ENCODE results near the gene BMPR1A. TPM values are rescaled to one million over a fixed set of nuclear protein-coding genes. Genes with fewer than 3 reads are reported as not detected.

BMPR1A gene
- total and polyA plus RNA-seq, 9 of the 15 experiments (the other 6 are each of a cell fraction or from before 2014, with no cell fraction given) = 1.6 to 17.5 (median 9.1) TPM

DNA sequence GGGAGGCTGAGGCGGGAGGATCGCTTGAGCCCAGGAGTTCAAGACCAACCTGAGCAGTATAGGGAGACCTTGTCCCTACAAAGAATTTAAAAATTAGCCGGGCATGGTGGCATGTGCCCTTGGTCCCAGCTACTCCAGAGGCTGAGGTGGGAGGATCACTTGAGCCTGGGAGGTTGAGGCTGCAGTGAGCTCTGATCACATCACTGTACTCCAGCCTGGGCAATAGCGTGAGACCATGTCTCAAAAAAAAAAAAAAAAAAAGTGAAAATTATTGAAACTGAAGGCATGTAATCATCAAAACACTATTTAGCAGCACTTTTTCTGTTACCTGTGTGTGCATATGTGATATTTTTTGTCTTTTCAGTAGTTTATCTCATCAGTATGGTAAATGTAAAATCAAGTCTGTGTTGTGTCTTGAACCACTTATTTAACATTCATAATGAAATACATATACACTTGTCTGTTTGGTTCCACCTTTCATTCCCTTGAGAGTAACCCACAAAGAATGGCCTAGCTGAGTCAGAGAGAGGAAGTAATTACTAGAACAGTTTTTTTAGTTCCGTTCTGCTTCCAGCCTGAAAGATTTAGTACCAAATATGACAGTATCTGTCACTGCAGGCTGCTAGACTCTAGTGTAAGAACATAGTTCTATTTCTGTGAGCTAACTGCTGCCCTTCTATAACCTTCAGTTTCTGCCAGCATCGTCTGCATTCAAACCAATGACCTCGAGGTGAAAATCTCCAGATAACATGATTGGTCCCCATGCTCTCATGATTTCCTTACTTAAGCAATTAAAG is 132.4 kb downstream of the BMPR1A start (continued):
- TF ChIP-seq, protein P1, sequence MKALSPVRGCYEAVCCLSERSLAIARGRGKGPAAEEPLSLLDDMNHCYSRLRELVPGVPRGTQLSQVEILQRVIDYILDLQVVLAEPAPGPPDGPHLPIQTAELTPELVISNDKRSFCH (CRISPR knock-in tag; IDR thresholded peaks at IDR 0.05) = no peak
- TF ChIP-seq, protein P1 (tag; IDR thresholded peaks at IDR 0.05) = no peak
- TF ChIP-seq THRAP3 (IDR thresholded peaks at IDR 0.05; ENCODE audit: borderline replicate concordance) (no peak), SMARCA5 (IDR thresholded peaks at IDR 0.05) (no peak), ZNF707 (CRISPR knock-in tag; conservative IDR thresholded peaks at IDR 0.05) (no peak), POLR3G (IDR thresholded peaks at IDR 0.05; ENCODE audit: extremely low read depth, insufficient read length, insufficient replicate concordance) (no peak), ZBTB7A (IDR thresholded peaks at IDR 0.05; ENCODE audit: borderline replicate concordance, control insufficient read depth, low read depth, low read length) (no peak), ARID1B (IDR thresholded peaks at IDR 0.05) (peak; percentile 92), FOXK1 (CRISPR knock-in tag; IDR thresholded peaks at IDR 0.05; ENCODE audit: borderline replicate concordance) (no peak), SP1 (CRISPR knock-in tag; IDR thresholded peaks at IDR 0.05) (no peak), ZNF41 (CRISPR knock-in tag; conservative IDR thresholded peaks at IDR 0.05) (no peak), ZNF146 (CRISPR knock-in tag; IDR thresholded peaks at IDR 0.05; ENCODE audit: unreplicated experiment) (no peak), DIDO1 (tag; IDR thresholded peaks at IDR 0.05; ENCODE audit: low read depth) (no peak), SMARCE1 (IDR thresholded peaks at IDR 0.05) (peak; percentile 91), TRIM24 (IDR thresholded peaks at IDR 0.05) (peak; percentile 30 to 64; a peak in 2 of 4 replicates), SRF (CRISPR knock-in tag; IDR thresholded peaks at IDR 0.05) (peak in 1 of 2 experiments; percentile 57; a peak in 1 of 4 replicates), STAT5A (IDR thresholded peaks at IDR 0.05; ENCODE audit: borderline replicate concordance, low read length) (peak; percentile 62), STAG1 (CRISPR knock-in tag; IDR thresholded peaks at IDR 0.05; ENCODE audit: borderline replicate concordance) (no peak), ELF2 (CRISPR knock-in tag; IDR thresholded peaks at IDR 0.05) (no peak), KAT2B (IDR thresholded peaks at IDR 0.05; ENCODE audit: low read depth, low read length) (no peak), CEBPB (tag; IDR thresholded peaks at IDR 0.05) (no peak), MIER1 (IDR thresholded peaks at IDR 0.05; ENCODE audit: low read depth) (no peak), POU5F1 (IDR thresholded peaks at IDR 0.05; ENCODE audit: borderline replicate concordance, low read depth, low read length, partially characterized antibody) (no peak), NELFE (IDR thresholded peaks at IDR 0.05; ENCODE audit: insufficient read depth, insufficient read length) (no peak)
- TF ChIP-seq, protein P2, sequence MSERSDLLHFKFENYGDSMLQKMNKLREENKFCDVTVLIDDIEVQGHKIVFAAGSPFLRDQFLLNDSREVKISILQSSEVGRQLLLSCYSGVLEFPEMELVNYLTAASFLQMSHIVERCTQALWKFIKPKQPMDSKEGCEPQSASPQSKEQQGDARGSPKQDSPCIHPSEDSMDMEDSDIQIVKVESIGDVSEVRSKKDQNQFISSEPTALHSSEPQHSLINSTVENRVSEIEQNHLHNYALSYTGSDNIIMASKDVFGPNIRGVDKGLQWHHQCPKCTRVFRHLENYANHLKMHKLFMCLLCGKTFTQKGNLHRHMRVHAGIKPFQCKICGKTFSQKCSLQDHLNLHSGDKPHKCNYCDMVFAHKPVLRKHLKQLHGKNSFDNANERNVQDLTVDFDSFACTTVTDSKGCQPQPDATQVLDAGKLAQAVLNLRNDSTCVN (CRISPR knock-in tag; IDR thresholded peaks at IDR 0.05) = no peak
- TF ChIP-seq, protein P3, sequence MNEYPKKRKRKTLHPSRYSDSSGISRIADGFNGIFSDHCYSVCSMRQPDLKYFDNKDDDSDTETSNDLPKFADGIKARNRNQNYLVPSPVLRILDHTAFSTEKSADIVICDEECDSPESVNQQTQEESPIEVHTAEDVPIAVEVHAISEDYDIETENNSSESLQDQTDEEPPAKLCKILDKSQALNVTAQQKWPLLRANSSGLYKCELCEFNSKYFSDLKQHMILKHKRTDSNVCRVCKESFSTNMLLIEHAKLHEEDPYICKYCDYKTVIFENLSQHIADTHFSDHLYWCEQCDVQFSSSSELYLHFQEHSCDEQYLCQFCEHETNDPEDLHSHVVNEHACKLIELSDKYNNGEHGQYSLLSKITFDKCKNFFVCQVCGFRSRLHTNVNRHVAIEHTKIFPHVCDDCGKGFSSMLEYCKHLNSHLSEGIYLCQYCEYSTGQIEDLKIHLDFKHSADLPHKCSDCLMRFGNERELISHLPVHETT (CRISPR knock-in tag; conservative IDR thresholded peaks at IDR 0.05 in 1 of 2, IDR thresholded peaks at IDR 0.05 in 1 of 2) = no peak
- TF ChIP-seq, protein P4, sequence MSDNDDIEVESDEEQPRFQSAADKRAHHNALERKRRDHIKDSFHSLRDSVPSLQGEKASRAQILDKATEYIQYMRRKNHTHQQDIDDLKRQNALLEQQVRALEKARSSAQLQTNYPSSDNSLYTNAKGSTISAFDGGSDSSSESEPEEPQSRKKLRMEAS (CRISPR knock-in tag; IDR thresholded peaks at IDR 0.05) = no peak

Data from K562 (cell line).